ENCODE measurements around the gene APOC4.
"Not testable (repeated sequence)": the region's sequence is repeated elsewhere in the genome, so short reads cannot be mapped to it uniquely, and the experiment has no call there.

APOC4 gene, protein sequence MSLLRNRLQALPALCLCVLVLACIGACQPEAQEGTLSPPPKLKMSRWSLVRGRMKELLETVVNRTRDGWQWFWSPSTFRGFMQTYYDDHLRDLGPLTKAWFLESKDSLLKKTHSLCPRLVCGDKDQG

GRCh38 chr19:44942067-44942571, at the start of gene APOC4:
Gene APOC4, plus strand, starts transcription at chr19:44942237. Its CDS starts 41 bp downstream, at chr19:44942278.
- no peak for DNase-seq (ENCODE audit: low read depth)

GRCh38 chr19:44892932-44893331, 49.1 kb upstream of the APOC4 start:
- DNase-seq (ENCODE audit: low read depth), result no peak

GRCh38 chr19:44893332-44894051, 48.5 kb upstream of the APOC4 start:
- DNase-seq (ENCODE audit: low read depth), result no peak

DNA sequence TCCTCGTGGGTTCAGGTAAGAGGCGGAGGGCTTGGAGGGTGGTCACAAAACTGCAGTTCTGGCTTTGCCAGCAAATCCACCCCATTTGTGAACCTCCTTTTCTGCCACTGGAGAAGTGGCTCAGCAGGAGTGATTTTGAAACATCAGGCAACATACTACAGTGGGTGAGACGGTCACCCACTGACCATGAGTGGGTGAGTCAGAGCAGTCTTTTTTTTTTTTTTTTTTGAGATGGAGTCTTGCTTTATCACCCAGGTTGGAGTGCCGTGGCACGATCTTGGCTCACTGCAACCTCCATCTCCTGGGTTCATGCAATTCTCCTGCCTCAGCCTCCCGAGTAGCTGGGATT, 48.0 kb upstream of the APOC4 start:
- DNase-seq (ENCODE audit: low read depth), result no peak

GRCh38 chr19:44894946-44895345, 47.1 kb upstream of the APOC4 start:
- no peak for DNase-seq (ENCODE audit: low read depth)

DNA sequence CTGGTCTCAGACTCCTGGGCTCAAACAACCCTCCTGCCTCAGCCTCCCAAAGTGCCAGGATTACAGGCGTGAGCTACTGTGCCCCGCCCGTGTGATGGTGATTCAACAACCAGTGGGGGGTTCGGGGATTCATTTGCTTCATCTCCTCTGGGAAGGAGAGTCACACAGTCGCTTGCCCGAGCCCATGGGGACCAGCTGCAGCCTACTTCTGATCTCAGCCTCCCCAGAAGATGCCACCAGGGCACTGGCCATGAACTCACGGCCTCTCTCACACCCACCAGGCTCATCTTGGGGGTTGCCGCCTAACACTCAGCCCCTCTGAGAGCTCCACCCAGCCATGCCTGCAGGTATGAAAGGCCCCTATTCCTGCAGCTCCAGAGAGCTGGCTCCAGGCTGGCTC, 44.2 kb upstream of the APOC4 start:
- DNase-seq (ENCODE audit: low read depth), result no peak

- DNase-seq (ENCODE audit: low read depth), result no peak
Observed at GRCh38 chr19:44900328-44901244, 41.5 kb upstream of the APOC4 start.

DNA sequence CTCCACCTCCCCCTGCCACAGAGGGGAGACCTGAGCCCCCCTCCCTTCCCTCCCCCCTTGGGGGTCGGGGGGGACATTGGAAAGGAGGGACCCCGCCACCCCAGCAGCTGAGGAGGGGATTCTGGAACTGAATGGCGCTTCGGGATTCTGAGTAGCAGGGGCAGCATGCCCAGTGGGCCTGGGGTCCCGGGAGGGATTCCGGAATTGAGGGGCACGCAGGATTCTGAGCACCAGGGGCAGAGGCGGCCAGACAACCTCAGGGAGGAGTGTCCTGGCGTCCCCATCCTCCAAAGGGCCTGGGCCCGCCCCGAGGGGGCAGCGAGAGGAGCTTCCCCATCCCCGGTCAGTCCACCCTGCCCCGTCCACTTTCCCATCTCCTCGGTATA, 38.8 kb upstream of the APOC4 start:
- no peak for DNase-seq (ENCODE audit: low read depth)

DNA sequence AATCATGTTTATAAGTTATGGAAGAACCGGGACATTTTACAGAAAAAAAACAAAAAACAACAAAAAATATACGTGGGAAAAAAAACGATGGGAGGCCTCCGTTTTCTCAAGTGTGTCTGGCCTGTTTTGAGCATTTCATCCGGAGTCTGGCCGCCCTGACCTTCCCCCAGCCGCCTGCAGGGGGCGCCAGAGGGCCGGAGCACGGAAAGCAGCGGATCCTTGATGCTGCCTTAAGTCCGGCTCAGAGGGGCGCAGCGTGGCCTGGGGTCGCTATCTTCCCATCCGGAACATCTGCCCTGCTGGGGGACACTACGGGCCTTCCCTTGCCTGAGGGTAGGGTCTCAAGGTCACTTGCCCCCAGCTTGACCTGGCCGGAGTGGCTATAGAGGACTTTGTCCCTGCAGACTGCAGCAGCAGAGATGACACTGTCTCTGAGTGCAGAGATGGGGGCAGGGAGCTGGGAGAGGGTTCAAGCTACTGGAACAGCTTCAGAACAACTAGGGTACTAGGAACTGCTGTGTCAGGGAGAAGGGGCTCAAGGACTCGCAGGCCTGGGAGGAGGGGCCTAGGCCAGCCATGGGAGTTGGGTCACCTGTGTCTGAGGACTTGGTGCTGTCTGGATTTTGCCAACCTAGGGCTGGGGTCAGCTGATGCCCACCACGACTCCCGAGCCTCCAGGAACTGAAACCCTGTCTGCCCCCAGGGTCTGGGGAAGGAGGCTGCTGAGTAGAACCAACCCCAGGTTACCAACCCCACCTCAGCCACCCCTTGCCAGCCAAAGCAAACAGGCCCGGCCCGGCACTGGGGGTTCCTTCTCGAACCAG, 38.2 kb upstream of the APOC4 start:
- peak; percentile 63 for DNase-seq (ENCODE audit: low read depth)

- DNase-seq (ENCODE audit: low read depth), result no peak
Observed at GRCh38 chr19:44904426-44904994, 37.5 kb upstream of the APOC4 start.

GRCh38 chr19:44905437-44906160, 36.4 kb upstream of the APOC4 start, which contains the start of gene APOE:
Gene APOE, plus strand, starts transcription at chr19:44905796. Its CDS starts 829 bp downstream, at chr19:44906625.
- no peak for DNase-seq (ENCODE audit: low read depth)

GRCh38 chr19:44907613-44908012, 34.4 kb upstream of the APOC4 start:
- no peak for DNase-seq (ENCODE audit: low read depth)

DNA sequence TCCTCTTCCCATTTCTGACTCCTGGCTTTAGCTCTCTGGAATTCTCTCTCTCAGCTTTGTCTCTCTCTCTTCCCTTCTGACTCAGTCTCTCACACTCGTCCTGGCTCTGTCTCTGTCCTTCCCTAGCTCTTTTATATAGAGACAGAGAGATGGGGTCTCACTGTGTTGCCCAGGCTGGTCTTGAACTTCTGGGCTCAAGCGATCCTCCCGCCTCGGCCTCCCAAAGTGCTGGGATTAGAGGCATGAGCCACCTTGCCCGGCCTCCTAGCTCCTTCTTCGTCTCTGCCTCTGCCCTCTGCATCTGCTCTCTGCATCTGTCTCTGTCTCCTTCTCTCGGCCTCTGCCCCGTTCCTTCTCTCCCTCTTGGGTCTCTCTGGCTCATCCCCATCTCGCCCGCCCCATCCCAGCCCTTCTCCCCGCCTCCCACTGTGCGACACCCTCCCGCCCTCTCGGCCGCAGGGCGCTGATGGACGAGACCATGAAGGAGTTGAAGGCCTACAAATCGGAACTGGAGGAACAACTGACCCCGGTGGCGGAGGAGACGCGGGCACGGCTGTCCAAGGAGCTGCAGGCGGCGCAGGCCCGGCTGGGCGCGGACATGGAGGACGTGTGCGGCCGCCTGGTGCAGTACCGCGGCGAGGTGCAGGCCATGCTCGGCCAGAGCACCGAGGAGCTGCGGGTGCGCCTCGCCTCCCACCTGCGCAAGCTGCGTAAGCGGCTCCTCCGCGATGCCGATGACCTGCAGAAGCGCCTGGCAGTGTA, 33.8 kb upstream of the APOC4 start:
- DNase-seq (ENCODE audit: low read depth), result no peak

GRCh38 chr19:44908836-44909261, 33.2 kb upstream of the APOC4 start:
- DNase-seq (ENCODE audit: low read depth), result no peak

GRCh38 chr19:44909775-44910174, 32.3 kb upstream of the APOC4 start:
- no peak for DNase-seq (ENCODE audit: low read depth)

DNA sequence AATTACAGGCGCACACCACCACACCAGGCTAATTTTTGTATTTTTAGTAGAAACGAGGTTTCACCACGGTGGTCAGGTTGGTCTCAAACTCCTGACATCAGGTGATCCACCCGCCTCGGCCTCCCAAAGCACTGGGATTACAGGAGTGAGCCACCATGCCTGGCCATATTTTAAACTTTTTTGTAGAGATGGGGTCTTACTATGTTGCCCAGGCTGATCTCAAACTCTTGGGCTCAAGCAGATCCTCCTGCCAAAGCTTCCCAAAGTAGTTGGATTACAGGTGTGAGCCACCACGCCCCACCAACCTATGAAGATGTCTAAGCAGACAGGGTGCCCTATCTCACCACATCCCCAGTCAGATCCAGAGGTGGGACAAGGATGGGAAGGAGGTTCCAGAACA, 30.1 kb upstream of the APOC4 start:
- DNase-seq (ENCODE audit: low read depth), result not testable (repeated sequence)

DNA sequence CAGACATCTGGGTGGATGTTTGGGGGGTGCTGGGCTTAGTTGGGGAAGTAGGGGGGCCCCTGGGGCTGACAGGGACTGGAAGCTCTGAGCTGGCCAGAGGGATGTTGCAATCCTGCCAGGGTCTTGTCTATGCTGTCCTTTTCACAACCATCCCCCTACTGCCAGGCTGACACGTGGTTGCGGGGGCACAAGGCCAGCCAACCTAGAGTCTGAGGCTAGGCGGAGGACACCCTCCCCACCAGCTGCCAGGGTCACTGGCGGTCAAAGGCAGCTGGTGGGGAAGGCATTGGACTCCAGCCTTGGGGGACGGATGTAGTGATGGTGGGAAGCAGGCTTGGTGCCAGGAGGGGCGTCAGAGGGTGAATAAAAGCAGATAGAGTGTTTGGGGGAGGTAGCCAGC, 29.2 kb upstream of the APOC4 start:
- no peak for DNase-seq (ENCODE audit: low read depth)

DNA sequence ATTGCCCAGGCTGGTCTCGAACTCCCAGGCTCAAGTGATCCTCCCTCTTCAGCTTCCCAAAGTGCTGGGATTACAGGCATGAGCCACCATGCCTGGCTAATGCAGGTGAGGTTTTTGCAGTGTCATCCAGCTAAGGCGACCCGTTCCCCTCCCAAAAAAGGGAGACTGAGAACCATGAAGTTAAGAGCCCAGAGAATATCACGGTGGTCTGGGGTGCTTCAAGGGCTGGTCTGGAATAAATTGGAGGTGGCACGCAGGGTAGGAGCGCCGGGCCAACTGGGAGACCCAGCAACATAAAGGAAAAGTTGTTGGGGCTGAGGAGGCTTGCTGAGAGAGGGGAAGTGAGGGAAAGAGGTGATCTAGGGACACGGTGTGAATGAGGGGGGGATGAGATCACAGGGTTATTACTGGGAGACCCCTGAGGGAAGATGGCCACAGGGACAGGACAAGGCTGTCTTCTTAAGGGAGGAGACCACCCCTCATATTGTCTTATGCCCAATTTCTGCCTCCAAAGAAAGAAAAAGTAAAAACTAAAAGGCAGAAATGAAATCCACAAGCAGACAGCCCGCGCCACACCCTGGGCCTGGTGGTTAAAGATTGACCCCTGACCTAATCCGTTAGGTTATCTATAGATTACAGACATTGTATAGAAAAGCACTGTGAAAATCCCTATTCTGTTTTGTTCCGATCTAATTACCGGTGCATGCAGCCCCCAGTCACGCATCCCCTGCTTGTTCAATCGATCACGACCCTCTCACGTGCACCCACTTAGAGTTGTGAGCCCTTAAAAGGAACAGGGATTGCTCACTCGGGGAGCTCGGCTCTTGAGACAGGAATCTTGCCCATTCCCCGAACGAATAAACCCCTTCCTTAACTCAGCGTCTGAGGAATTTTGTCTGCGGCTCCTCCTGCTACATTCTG, 28.3 kb upstream of the APOC4 start:
- not testable (repeated sequence) for DNase-seq (ENCODE audit: low read depth)
